Measurements from ENCODE around the gene SLC10A1. TPM values are rescaled to one million over a fixed set of nuclear protein-coding genes. Genes with fewer than 3 reads are reported as not detected.

Gene SLC10A1
- total RNA-seq, 4 donors from 2014 or later, result not detected

DNA sequence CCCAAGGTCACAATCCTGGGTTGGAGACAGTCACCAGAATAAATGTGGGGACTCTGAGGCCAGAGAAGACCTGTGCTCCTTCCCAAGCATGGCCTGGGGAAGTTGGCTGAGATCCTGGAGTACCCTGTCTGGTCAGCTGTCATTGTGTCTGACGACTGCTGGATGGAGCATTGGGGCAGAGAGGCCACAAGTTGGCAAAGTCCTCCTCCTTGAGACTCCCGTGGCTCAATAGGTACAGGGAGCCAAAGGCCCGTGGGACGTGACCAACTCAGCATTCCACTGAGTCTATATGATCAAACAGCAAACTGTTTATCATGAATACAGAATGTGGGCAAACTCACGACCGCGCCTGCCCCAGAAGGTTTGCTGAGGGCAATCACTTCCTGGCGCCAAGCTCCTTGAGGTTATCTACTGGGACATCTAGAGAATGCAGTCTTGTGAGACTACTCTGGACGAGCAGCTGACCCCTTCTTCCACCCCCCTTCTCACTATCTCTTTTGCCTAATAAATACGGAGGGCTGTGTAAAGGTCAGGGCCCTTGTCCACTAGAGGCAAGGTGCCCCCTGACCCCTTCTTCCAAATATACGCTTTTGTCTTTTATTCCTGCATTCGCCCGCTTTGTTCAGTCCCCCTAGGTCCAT, 14.3 kb upstream of the SLC10A1 start:
- no peaks in the 10 kb centered on the region for H3K4me1 ChIP-seq
- no peak overlapping the region for H3K4me3 ChIP-seq
- 71 to 83% methylated on average over 4 to 9 of the region's 13 CpGs for WGBS, 2 donors
- no peak overlapping the region for H3K27ac ChIP-seq
- DNase-seq, result no peak
- H3K27me3 ChIP-seq, result peaks cover 0 to 29% (median 0%) of the 10 kb centered on the region in 4 donors
- intact Hi-C loops (cut with DNase I), result no loop called here
- no peaks in the 10 kb centered on the region for H3K36me3 ChIP-seq
- no peak for TF ChIP-seq POLR2A (IDR thresholded peaks at IDR 0.05)
- TF ChIP-seq, protein P1, sequence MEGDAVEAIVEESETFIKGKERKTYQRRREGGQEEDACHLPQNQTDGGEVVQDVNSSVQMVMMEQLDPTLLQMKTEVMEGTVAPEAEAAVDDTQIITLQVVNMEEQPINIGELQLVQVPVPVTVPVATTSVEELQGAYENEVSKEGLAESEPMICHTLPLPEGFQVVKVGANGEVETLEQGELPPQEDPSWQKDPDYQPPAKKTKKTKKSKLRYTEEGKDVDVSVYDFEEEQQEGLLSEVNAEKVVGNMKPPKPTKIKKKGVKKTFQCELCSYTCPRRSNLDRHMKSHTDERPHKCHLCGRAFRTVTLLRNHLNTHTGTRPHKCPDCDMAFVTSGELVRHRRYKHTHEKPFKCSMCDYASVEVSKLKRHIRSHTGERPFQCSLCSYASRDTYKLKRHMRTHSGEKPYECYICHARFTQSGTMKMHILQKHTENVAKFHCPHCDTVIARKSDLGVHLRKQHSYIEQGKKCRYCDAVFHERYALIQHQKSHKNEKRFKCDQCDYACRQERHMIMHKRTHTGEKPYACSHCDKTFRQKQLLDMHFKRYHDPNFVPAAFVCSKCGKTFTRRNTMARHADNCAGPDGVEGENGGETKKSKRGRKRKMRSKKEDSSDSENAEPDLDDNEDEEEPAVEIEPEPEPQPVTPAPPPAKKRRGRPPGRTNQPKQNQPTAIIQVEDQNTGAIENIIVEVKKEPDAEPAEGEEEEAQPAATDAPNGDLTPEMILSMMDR (IDR thresholded peaks at IDR 0.05), result no peak
- no peaks in the 10 kb centered on the region for H3K9me3 ChIP-seq

DNA sequence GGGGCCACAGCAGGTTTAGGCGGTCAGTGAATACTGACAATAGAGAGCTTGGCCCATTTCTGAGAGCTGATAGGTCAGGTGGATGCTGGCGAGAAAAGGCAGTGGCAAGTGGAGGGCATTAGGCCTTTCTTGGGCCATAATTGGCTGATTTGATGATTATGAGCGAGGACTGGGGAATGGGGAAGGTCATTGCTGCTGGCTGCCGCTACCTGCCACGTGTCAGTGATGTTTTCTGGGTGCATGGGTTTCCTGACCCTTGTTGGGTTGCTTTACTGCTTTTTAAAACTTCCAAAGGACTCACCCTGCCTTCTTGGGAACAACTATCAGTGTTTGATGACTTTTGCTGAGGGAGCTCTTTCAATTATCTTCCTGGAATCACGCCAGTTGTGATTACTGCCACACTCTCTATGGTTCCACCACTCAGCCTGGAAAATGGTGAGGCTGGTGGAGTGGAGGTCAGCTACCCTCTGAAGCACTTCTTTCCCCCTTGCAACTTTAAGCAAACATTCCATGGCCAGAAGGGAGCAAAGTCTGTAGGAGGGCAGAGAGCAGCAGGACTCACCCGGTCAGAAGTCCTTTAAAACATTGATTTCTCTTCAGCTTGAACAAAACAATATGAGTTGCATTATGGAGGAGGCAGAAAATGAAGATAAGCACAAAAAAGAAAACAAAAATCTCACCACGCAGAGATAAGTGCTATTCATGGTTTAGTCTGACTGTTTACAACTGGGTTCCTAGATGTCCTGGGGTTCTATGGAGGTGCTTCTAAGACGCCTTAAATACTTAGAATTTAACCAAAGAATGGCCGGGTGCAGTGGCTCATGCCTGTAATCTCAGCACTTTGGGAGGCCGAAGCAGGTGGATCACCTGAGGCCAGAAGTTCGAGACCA, 12.1 kb upstream of the SLC10A1 start:
- Histone ChIP-seq H3K4me1 (no peaks in the 10 kb centered on the region), H3K27me3 (peaks cover 0 to 12% (median 0%) of the 10 kb centered on the region in 4 donors), H3K27ac (no peak overlapping the region), H3K4me3 (no peak overlapping the region), H3K36me3 (no peaks in the 10 kb centered on the region), H3K9me3 (no peaks in the 10 kb centered on the region)
- WGBS, 2 donors, result 85 to 90% methylated on average over 11 to 12 of the region's 12 CpGs
- no peak for TF ChIP-seq POLR2A (IDR thresholded peaks at IDR 0.05)
- intact Hi-C loops (cut with DNase I), result no loop called here
- no peak for DNase-seq

DNA sequence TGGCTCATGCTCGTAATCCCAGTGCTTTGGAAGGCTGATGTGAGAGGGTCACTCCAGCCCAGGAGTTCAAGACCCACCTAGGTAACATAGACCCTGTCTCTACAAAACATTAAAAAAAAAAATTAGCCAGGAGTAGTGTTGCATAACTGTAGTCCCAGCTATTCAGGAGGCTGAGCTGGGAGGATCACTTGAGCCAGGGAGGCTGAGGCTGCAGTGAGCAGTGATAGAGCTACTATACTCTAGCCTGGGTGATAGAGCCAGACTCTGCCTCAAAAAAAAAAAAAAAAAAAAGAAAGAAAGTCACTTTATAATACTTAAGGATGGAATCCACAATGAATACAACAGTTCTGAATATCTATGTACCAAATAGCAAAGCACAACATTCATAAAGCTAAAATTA, 10.2 kb upstream of the SLC10A1 start:
- Histone ChIP-seq H3K36me3 (no peaks in the 10 kb centered on the region), H3K27ac (no peak overlapping the region), H3K9me3 (no peaks in the 10 kb centered on the region), H3K27me3 (peaks cover 0 to 6% (median 0%) of the 10 kb centered on the region in 4 donors), H3K4me1 (no peaks in the 10 kb centered on the region), H3K4me3 (no peak overlapping the region)
- no peak for TF ChIP-seq POLR2A (IDR thresholded peaks at IDR 0.05)
- TF ChIP-seq, protein P1 (IDR thresholded peaks at IDR 0.05), result no peak
- no peak for DNase-seq
- WGBS, 2 donors, result 38 to 76% methylated on average over 1 of the region's 1 CpG
- intact Hi-C loops (cut with DNase I), result no loop called here

DNA sequence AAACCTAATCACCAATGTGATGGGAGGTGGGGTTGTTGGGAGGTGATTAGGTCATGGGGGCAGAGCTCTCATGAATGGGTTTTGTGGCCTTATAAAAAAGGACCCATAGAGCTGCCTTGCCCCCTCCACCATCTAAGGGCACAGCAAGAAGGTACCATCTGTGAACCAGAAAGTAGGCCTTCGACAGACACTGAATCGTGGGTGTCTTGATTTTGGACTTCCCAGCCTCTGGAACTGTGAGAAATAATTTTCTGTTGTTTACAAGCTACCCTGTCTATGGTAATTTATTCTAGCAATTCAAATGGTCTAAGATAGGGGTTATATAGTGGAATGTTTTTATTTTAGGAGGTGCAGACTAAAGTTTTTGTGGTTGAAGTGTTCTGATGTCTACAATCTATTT, 7.9 kb upstream of the SLC10A1 start:
- no peak for DNase-seq
- Histone ChIP-seq H3K9me3 (no peaks in the 10 kb centered on the region), H3K36me3 (no peaks in the 10 kb centered on the region), H3K4me3 (no peak overlapping the region), H3K4me1 (no peaks in the 10 kb centered on the region), H3K27me3 (peaks cover 0 to 10% (median 0%) of the 10 kb centered on the region in 4 donors), H3K27ac (no peak overlapping the region)
- intact Hi-C loops (cut with DNase I), result no loop called here
- TF ChIP-seq POLR2A (IDR thresholded peaks at IDR 0.05), result no peak
- TF ChIP-seq, protein P1 (IDR thresholded peaks at IDR 0.05), result no peak
- WGBS, 2 donors, result 77 to 85% methylated on average over 2 of the region's 2 CpGs

DNA sequence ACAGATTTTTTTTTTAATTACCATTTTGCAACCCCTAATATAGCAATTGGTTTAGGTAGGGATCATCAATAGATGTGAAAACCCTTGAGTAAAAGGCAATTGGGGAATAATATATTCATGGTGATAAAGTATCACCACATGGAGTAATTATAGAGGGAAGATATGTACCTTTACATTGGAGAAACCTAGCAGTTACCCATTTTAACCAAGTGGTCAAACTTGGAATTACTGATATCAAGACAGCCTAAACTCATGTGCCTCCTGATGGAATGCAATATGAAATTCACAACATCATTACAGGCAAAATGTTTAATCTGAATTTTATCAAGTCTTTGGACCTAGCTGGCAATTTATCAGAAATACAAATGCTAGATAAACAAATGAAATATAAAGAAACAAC, 6.7 kb upstream of the SLC10A1 start:
- no peaks in the 10 kb centered on the region for H3K9me3 ChIP-seq
- peaks cover 0 to 10% (median 0%) of the 10 kb centered on the region in 4 donors for H3K27me3 ChIP-seq
- no peak for TF ChIP-seq POLR2A (IDR thresholded peaks at IDR 0.05)
- TF ChIP-seq, protein P1 (IDR thresholded peaks at IDR 0.05), result peak in 2 of 6 experiments; percentile 8 to 33
- DNase-seq, result no peak
- H3K36me3 ChIP-seq, result no peaks in the 10 kb centered on the region
- intact Hi-C loops (cut with DNase I), result no loop called here
- no peaks in the 10 kb centered on the region for H3K4me1 ChIP-seq
- H3K4me3 ChIP-seq, result no peak overlapping the region
- H3K27ac ChIP-seq, result no peak overlapping the region
